ENCODE results near the gene RBM43.
"Not testable (repeated sequence)": the region's sequence is repeated elsewhere in the genome, so short reads cannot be mapped to it uniquely, and the experiment has no call there.

RBM43 gene

GRCh38 chr2:151240433-151240832 is 21.2 kb downstream of the RBM43 start:
- no peak for TF ChIP-seq CTCF (IDR thresholded peaks at IDR 0.05; ENCODE audit: borderline replicate concordance, insufficient read depth, low read depth, low read length)
- H3K4me3 ChIP-seq (ENCODE audit: low read depth, low read length), result no peak overlapping the region

GRCh38 chr2:151239624-151240023 is 22.0 kb downstream of the RBM43 start:
- H3K4me3 ChIP-seq (ENCODE audit: low read depth, low read length), result no peak overlapping the region
- TF ChIP-seq CTCF (IDR thresholded peaks at IDR 0.05; ENCODE audit: borderline replicate concordance, insufficient read depth, low read depth, low read length), result no peak

- TF ChIP-seq CTCF (IDR thresholded peaks at IDR 0.05; ENCODE audit: borderline replicate concordance, insufficient read depth, low read depth, low read length), result peak; percentile 62; the same call in 1 of the 2 replicates
- H3K4me3 ChIP-seq (ENCODE audit: low read depth, low read length), result no peak overlapping the region
These were observed 22.9 kb downstream of the RBM43 start for GRCh38 chr2:151238527-151239487.

- no peak overlapping the region for H3K4me3 ChIP-seq (ENCODE audit: low read depth, low read length)
- no peak for TF ChIP-seq CTCF (IDR thresholded peaks at IDR 0.05; ENCODE audit: borderline replicate concordance, insufficient read depth, low read depth, low read length)
These were observed 24.1 kb downstream of the RBM43 start for GRCh38 chr2:151237422-151238025.

GRCh38 chr2:151233760-151234159 is 27.9 kb downstream of the RBM43 start:
- H3K4me3 ChIP-seq (ENCODE audit: low read depth, low read length), result not testable (repeated sequence)

- H3K4me3 ChIP-seq (ENCODE audit: low read depth, low read length), result not testable (repeated sequence)
These were observed 28.4 kb downstream of the RBM43 start for GRCh38 chr2:151233288-151233687.

- no peak overlapping the region for H3K4me3 ChIP-seq (ENCODE audit: low read depth, low read length)
- TF ChIP-seq CTCF (IDR thresholded peaks at IDR 0.05; ENCODE audit: borderline replicate concordance, insufficient read depth, low read depth, low read length), result no peak
These were observed 31.0 kb downstream of the RBM43 start for GRCh38 chr2:151230627-151231140.

Data from GM12875 (cell line).